Measurements from ENCODE around the gene CACNA2D3. TPM values are rescaled to one million over a fixed set of nuclear protein-coding genes. Genes with fewer than 3 reads are reported as not detected.

The CACNA2D3 gene
- total RNA-seq, 4 donors from 2014 or later: 0.94 to 3.6 (median 2.1) TPM

- no peak for TF ChIP-seq CTCF (IDR thresholded peaks at IDR 0.05; ENCODE audit: low read depth)
These were observed 683 bp upstream of the CACNA2D3 start for GRCh38 chr3:54121414-54122323.

- TF ChIP-seq CTCF (IDR thresholded peaks at IDR 0.05; ENCODE audit: low read depth): no peak
These were observed 837 bp downstream of the CACNA2D3 start for GRCh38 chr3:54123003-54123775.

GRCh38 chr3:54123776-54124196, 1.4 kb downstream of the CACNA2D3 start:
- TF ChIP-seq CTCF (IDR thresholded peaks at IDR 0.05; ENCODE audit: low read depth): no peak

GRCh38 chr3:54125300-54125699, 2.9 kb downstream of the CACNA2D3 start:
- TF ChIP-seq CTCF (IDR thresholded peaks at IDR 0.05; ENCODE audit: low read depth): no peak

- no peak for TF ChIP-seq CTCF (IDR thresholded peaks at IDR 0.05; ENCODE audit: low read depth)
These were observed 4.2 kb downstream of the CACNA2D3 start for GRCh38 chr3:54126551-54126950.

- no peak for TF ChIP-seq CTCF (IDR thresholded peaks at IDR 0.05; ENCODE audit: low read depth)
These were observed 5.2 kb downstream of the CACNA2D3 start for GRCh38 chr3:54127499-54128056.
